ENCODE results near the gene UTF1. TPM values are rescaled to one million over a fixed set of nuclear protein-coding genes. Genes with fewer than 3 reads are reported as not detected.

Gene UTF1
- total RNA-seq, 1 experiment from 2014 or later, result 8.8 TPM

- no peak overlapping the region for H3K4me3 ChIP-seq (ENCODE audit: insufficient read depth, low read depth, low read length)
- DNase-seq, result no peak
- no peaks in the 10 kb centered on the region for H3K27me3 ChIP-seq (ENCODE audit: control insufficient read depth, insufficient read depth, low read length)
Measured at GRCh38 chr10:133189726-133190125, 40.3 kb upstream of the UTF1 start.

GRCh38 chr10:133190225-133190624, 39.8 kb upstream of the UTF1 start:
- Histone ChIP-seq H3K27me3 (ENCODE audit: control insufficient read depth, insufficient read depth, low read length) (no peaks in the 10 kb centered on the region), H3K36me3 (replicated peaks; ENCODE audit: control insufficient read depth, insufficient read depth, low read length) (no peaks in the 10 kb centered on the region), H3K4me3 (ENCODE audit: insufficient read depth, low read depth, low read length) (no peak overlapping the region)
- no peak for DNase-seq

More at GRCh38 chr10:133189726-133190125, 40.3 kb upstream of the UTF1 start:
- no peaks in the 10 kb centered on the region for H3K36me3 ChIP-seq (replicated peaks; ENCODE audit: control insufficient read depth, insufficient read depth, low read length)

GRCh38 chr10:133191651-133192050, 38.4 kb upstream of the UTF1 start:
- no peaks in the 10 kb centered on the region for H3K27me3 ChIP-seq (ENCODE audit: control insufficient read depth, insufficient read depth, low read length)
- H3K4me3 ChIP-seq (ENCODE audit: insufficient read depth, low read depth, low read length), result no peak overlapping the region
- DNase-seq, result no peak
- no peaks in the 10 kb centered on the region for H3K36me3 ChIP-seq (replicated peaks; ENCODE audit: control insufficient read depth, insufficient read depth, low read length)

- no peaks in the 10 kb centered on the region for H3K27me3 ChIP-seq (ENCODE audit: control insufficient read depth, insufficient read depth, low read length)
- no peak overlapping the region for H3K4me3 ChIP-seq (ENCODE audit: insufficient read depth, low read depth, low read length)
- no peak for DNase-seq
- no peaks in the 10 kb centered on the region for H3K36me3 ChIP-seq (replicated peaks; ENCODE audit: control insufficient read depth, insufficient read depth, low read length)
Measured at GRCh38 chr10:133194151-133194550, 35.9 kb upstream of the UTF1 start.

- H3K36me3 ChIP-seq (replicated peaks; ENCODE audit: control insufficient read depth, insufficient read depth, low read length), result no peaks in the 10 kb centered on the region
- H3K27me3 ChIP-seq (ENCODE audit: control insufficient read depth, insufficient read depth, low read length), result no peaks in the 10 kb centered on the region
- no peak overlapping the region for H3K4me3 ChIP-seq (ENCODE audit: insufficient read depth, low read depth, low read length)
- no peak for DNase-seq
Measured at GRCh38 chr10:133195096-133195495, 34.9 kb upstream of the UTF1 start.

GRCh38 chr10:133195611-133196010, 34.4 kb upstream of the UTF1 start:
- no peaks in the 10 kb centered on the region for H3K27me3 ChIP-seq (ENCODE audit: control insufficient read depth, insufficient read depth, low read length)
- H3K4me3 ChIP-seq (ENCODE audit: insufficient read depth, low read depth, low read length), result no peak overlapping the region
- H3K36me3 ChIP-seq (replicated peaks; ENCODE audit: control insufficient read depth, insufficient read depth, low read length), result no peaks in the 10 kb centered on the region
- DNase-seq, result no peak

- H3K27me3 ChIP-seq (ENCODE audit: control insufficient read depth, insufficient read depth, low read length), result no peaks in the 10 kb centered on the region
Measured at GRCh38 chr10:133196221-133196915, 33.6 kb upstream of the UTF1 start.

GRCh38 chr10:133196936-133197758, 32.9 kb upstream of the UTF1 start:
- DNase-seq, result peak; percentile 84
- no peaks in the 10 kb centered on the region for H3K27me3 ChIP-seq (ENCODE audit: control insufficient read depth, insufficient read depth, low read length)
- H3K36me3 ChIP-seq (replicated peaks; ENCODE audit: control insufficient read depth, insufficient read depth, low read length), result no peaks in the 10 kb centered on the region
- no peak overlapping the region for H3K4me3 ChIP-seq (ENCODE audit: insufficient read depth, low read depth, low read length)

More at GRCh38 chr10:133196221-133196915, 33.6 kb upstream of the UTF1 start:
- no peak for DNase-seq
- Histone ChIP-seq H3K36me3 (replicated peaks; ENCODE audit: control insufficient read depth, insufficient read depth, low read length) (no peaks in the 10 kb centered on the region), H3K4me3 (ENCODE audit: insufficient read depth, low read depth, low read length) (no peak overlapping the region)

GRCh38 chr10:133197786-133198185, 32.2 kb upstream of the UTF1 start:
- Histone ChIP-seq H3K36me3 (replicated peaks; ENCODE audit: control insufficient read depth, insufficient read depth, low read length) (no peaks in the 10 kb centered on the region), H3K4me3 (ENCODE audit: insufficient read depth, low read depth, low read length) (no peak overlapping the region), H3K27me3 (ENCODE audit: control insufficient read depth, insufficient read depth, low read length) (no peaks in the 10 kb centered on the region)
- no peak for DNase-seq

GRCh38 chr10:133198206-133198605, 31.8 kb upstream of the UTF1 start:
- no peaks in the 10 kb centered on the region for H3K27me3 ChIP-seq (ENCODE audit: control insufficient read depth, insufficient read depth, low read length)
- DNase-seq, result no peak
- H3K4me3 ChIP-seq (ENCODE audit: insufficient read depth, low read depth, low read length), result no peak overlapping the region
- H3K36me3 ChIP-seq (replicated peaks; ENCODE audit: control insufficient read depth, insufficient read depth, low read length), result no peaks in the 10 kb centered on the region

- DNase-seq, result no peak
- H3K27me3 ChIP-seq (ENCODE audit: control insufficient read depth, insufficient read depth, low read length), result no peaks in the 10 kb centered on the region
- no peaks in the 10 kb centered on the region for H3K36me3 ChIP-seq (replicated peaks; ENCODE audit: control insufficient read depth, insufficient read depth, low read length)
- no peak overlapping the region for H3K4me3 ChIP-seq (ENCODE audit: insufficient read depth, low read depth, low read length)
Measured at GRCh38 chr10:133198621-133199487, 31.2 kb upstream of the UTF1 start.

GRCh38 chr10:133199488-133199885, 30.5 kb upstream of the UTF1 start:
- no peaks in the 10 kb centered on the region for H3K27me3 ChIP-seq (ENCODE audit: control insufficient read depth, insufficient read depth, low read length)
- no peak overlapping the region for H3K4me3 ChIP-seq (ENCODE audit: insufficient read depth, low read depth, low read length)
- no peaks in the 10 kb centered on the region for H3K36me3 ChIP-seq (replicated peaks; ENCODE audit: control insufficient read depth, insufficient read depth, low read length)
- DNase-seq, result no peak

- H3K4me3 ChIP-seq (ENCODE audit: insufficient read depth, low read depth, low read length), result no peak overlapping the region
- no peak for DNase-seq
- no peaks in the 10 kb centered on the region for H3K27me3 ChIP-seq (ENCODE audit: control insufficient read depth, insufficient read depth, low read length)
- H3K36me3 ChIP-seq (replicated peaks; ENCODE audit: control insufficient read depth, insufficient read depth, low read length), result no peaks in the 10 kb centered on the region
Measured at GRCh38 chr10:133199992-133200611, 29.9 kb upstream of the UTF1 start.

- Histone ChIP-seq H3K27me3 (ENCODE audit: control insufficient read depth, insufficient read depth, low read length) (no peaks in the 10 kb centered on the region), H3K36me3 (replicated peaks; ENCODE audit: control insufficient read depth, insufficient read depth, low read length) (no peaks in the 10 kb centered on the region), H3K4me3 (ENCODE audit: insufficient read depth, low read depth, low read length) (no peak overlapping the region)
- no peak for DNase-seq
Measured at GRCh38 chr10:133200621-133201031, 29.4 kb upstream of the UTF1 start.
